ENCODE measurements around the gene FOXL3.
"Not testable (repeated sequence)": the region's sequence is repeated elsewhere in the genome, so short reads cannot be mapped to it uniquely, and the experiment has no call there.

The FOXL3 gene

DNA sequence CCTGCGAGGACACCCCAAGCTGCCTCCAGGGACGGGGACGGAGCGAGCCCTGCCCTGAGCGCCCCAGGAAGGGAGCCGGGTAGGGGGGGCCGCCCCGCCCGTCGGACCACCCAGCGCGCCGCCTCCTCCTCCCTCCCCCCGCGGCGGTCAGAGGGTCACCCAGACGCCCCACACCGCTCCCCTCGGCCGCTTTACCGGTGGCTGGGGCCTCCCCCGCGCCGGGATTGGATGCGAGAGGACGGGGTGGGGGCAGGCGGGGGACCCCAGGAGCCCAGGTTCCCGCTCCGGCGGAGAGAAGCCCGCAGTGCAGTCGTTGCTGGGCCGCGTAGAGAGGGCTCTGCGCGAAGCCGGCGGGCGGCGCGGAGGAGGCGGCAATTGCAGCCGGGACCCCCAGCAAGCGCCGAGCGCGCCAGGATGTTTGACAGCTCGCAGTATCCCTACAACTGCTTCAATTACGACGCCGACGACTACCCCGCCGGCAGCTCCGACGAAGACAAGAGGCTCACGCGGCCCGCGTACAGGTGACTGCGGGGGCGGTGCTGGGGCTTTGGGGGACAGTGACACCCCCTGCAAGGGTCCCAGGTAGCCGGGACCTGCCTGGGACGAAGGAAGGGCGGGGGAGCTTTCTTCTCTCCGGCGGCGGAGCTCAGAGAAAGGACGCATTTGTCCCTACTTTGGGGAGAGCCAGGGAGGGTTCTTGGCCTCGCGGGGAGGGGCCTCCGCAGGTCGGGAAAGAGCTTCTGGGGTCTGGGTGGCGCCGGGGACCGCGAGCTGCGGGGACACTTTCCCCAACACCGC, at the start of gene FOXL3:
Gene FOXL3, plus strand, starts transcription at position 415 of the 798 bp plus-strand sequence. Its CDS starts 0 bp downstream, at position 415.
- no peak for DNase-seq (ENCODE audit: low read depth in 2 of 2)

DNA sequence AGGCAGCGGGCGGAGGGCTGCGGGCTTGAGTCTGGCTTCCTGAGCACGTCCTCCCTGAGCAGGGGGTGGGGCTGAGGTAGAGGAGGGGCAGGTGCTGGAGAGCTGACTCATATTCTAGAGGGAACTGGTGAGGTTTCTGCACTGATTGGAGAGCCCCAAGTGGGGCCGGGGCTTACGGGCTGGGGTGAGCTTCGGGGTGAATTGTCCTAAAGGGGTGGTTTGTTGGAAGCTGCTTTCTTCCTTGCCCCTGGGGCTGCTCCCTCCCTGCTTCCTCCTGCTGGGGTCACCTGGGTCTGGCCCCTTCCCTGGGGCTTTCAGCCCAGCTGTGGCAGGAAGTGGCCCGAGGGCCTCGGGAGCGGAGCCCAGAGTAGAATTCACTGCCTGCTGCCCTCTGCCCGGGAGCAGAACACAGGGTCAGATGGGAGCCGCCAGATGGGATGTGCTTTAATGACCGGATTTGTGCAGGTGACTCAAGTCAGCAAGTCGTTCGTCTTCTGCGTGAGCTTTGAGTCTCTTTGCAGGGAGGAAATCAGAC, 49.0 kb upstream of the FOXL3 start:
- no peak for DNase-seq (ENCODE audit: low read depth in 2 of 2)

DNA sequence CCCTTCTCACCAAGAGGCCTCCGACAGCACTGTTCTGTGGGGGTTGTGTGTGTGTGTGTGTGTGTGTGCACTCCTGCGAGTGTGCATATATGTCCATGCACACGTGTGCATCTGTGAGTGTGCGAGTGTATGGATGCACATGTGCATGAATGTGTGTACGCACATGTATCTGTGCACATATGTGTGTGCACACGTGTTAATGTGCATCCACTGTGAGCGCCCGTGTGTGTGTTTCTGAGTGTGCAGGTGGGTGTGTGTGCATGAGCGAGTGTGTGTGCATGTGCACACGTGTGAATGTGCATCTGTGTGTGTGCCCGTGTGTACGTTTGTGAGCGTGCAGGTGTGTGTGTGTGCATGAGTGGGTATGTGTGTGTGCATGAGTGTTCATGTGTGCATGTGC, 48.5 kb upstream of the FOXL3 start:
- DNase-seq (ENCODE audit: low read depth in 2 of 2) = no peak

DNA sequence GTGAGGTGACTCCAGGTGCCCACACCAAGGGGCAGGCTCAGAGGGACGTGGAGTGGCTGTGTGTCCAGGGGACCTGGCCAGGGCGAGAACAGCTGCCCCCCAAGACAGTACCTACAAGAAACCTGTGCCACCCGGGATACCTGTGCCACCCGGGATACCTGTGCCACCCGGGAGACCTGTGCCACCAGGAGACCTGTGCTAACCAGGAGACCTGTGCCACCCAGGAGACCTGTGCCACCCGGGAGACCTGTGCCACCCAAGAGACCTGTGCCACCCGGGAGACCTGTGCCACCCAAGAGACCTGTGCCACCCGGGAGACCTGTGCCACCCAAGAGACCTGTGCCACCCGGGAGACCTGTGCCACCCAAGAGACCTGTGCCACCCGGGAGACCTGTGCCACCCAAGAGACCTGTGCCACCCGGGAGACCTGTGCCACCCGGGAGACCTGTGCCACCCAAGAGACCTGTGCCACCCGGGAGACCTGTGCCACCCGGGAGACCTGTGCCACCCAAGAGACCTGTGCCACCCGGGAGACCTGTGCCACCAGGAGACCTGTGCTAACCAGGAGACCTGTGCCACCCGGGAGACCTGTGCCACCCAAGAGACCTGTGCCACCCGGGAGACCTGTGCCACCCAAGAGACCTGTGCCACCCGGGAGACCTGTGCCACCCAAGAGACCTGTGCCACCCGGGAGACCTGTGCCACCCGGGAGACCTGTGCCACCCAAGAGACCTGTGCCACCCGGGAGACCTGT, 47.0 kb upstream of the FOXL3 start:
- DNase-seq (ENCODE audit: low read depth in 2 of 2) = not testable (repeated sequence)

DNA sequence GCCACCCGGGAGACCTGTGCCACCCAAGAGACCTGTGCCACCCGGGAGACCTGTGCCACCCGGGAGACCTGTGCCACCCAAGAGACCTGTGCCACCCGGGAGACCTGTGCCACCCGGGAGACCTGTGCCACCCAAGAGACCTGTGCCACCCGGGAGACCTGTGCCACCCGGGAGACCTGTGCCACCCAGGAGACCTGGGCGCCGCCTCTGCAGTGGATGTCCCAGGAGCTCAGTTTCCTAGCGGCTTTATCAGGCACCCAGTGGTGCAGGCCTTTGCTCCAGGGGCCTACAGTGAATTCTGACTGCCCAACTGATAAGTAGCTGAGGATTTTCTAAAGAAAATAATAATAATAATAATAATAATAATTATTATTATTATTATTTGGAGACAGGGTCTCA, 46.4 kb upstream of the FOXL3 start:
- not testable (repeated sequence) for DNase-seq (ENCODE audit: low read depth in 2 of 2)

DNA sequence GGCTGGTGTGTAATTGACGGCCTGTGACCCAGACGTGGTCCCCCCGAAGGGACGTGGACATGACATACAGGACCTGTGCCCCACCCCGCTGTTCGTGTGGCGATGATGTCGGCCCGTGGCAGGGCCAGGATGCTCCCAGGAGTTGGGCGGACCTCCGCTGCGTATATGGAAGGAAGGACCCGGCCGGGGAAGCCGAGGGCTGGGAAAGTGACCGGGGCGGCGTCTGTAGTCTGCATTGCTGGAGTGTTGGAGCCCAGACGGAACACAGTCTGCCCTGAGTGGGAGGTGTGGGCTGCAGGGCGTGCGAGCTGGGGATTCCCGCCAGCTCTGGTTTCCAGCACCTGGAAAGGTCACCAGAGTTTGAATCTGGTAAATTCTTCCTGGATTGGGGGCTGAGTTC, 45.0 kb upstream of the FOXL3 start:
- no peak for DNase-seq (ENCODE audit: low read depth in 2 of 2)

DNA sequence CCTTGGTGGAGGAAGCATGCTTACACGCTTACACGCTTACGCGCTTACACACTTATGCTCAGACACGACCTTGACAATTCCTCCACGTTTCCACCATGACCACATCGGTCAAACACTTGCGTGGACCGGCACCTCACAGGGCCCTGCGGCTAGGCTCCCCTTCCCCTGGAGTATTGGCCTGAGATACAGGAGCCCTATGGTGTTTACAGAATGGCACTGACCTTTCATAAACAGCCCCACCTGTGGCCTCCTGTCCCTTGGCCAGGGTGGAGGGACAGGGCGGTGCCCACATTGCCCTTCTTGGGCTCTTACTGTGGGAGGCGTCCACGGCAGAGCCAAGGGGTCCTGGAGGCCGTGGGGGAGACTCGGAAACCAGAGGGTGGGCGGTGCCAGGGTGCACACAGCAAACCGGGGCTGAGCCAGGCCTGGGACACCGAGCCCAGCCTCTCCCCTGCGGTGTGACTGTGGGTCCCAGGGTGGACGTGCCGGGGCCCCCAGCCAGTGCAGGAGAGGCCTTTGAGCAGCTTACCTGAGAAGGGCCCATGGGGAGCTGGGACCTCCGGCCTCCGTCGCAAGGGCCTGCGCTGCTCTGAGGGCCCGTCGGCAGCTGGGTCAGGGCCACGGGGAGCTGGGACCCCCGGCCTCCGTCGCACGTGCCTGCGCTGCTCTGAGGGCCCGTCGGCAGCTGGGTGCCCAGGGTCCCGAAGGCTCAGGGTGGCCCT, 44.2 kb upstream of the FOXL3 start:
- no peak for DNase-seq (ENCODE audit: low read depth in 2 of 2)

DNA sequence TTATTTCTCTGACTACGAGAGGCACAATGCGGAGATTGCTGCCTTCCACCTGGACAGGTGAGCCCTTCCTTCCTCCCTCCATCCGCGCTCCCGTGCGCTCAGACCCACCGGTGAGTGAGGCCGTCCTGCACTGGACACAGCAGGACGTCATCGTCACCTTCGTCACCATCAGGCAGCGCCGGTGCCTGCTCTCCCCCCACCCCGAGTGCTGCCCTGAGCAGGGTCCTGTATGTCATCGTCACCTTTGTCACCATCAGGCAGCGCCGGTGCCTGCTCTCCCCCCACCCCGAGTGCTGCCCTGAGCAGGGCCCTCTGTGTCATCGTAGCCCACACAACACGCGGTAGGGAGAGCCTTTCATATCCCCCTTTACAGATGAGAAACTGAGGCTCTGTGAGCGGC, 43.5 kb upstream of the FOXL3 start:
- DNase-seq (ENCODE audit: low read depth in 2 of 2) = no peak

DNA sequence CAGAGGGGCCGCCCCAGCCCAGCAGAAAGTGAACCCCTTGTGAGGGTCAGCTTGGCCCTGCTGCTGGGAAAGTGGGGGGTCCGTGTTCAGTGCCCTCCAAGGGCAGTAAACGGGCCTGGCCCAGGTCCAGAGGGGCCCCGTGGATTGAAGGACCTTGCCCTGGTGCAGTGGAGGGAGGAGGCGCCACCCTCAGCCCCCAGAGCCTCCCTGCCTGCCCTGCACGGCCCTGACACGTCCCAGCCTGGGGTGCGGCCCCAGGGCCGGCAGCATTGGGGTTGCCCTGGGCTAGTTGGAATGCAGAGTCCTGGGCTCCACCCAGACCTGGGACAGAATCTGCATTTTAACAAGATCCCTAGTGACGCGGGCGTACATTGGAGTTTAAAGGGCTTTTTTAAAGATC, 42.8 kb upstream of the FOXL3 start:
- DNase-seq (ENCODE audit: low read depth in 2 of 2) = no peak

DNA sequence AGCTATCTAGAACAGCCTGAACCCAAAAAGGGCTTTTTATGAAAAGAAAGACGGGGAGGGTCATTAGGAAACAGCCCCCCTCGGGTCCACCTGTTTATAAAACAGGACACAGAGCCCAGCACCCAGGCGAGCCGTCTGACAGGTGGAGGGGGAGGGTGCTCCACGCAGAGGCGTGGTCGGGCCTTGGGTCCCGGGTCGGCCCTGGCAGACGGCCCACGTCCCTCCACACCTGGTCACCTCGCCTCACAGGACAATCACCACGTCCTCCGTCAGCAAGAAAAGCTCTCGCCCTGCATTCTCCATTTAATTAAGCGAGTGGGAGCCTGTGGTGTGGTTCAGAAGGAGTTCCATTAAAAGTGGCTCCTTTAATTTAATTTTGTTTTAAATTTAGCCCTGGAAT, 42.3 kb upstream of the FOXL3 start:
- no peak for DNase-seq (ENCODE audit: low read depth in 2 of 2)

DNA sequence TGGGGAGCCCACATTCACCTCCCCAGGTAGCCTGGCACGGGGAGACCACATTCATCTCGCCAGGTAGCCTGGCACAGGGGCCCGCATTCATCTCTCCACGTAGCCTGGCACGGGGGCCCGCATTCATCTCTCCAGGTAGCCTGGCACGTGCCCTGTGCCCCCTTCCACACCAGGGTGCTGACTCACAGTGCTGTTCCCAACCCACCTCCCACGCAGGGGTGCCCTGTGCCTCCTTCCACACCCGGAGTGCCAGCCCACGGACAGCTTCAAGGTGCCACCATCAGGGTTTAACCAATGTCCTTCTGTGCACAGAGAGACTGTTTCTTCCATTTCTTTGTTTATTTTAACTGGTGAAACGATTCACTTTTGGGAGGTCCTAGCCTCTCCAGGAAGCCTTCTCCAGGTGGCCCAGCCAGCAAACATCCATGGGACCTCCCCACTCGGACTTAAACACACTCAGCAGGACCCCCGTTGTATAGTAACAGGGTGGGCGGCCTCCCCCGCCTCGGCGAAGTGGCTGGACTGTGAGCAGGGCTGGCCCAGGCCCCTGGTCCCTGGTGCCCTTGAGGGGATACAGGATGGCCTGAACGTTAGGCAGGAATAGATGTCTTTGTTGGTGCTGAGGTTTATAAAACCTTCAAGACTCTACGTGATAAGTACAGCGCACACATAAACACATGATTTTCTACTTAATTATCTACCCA, 41.1 kb upstream of the FOXL3 start:
- no peak for DNase-seq (ENCODE audit: low read depth in 2 of 2)

DNA sequence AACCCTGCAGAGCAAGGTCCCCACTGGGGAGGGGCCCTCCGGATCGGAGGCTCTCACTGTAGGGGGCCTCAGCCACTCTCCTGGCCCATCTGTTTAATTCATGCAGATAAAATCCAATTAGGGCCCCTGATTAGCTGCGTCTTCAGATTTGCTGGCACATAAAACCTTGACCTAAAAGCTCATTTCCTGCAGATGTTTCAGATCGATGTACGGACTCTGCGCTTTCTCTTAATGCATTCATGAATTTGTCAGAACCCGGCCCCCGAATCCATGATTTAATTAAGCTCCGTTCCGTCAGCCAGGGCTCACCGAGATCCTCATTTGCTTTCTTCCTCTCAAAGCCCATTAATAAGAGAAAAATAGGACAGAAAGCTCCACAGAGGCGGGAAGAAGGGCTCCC, 40.0 kb upstream of the FOXL3 start:
- no peak for DNase-seq (ENCODE audit: low read depth in 2 of 2)

DNA sequence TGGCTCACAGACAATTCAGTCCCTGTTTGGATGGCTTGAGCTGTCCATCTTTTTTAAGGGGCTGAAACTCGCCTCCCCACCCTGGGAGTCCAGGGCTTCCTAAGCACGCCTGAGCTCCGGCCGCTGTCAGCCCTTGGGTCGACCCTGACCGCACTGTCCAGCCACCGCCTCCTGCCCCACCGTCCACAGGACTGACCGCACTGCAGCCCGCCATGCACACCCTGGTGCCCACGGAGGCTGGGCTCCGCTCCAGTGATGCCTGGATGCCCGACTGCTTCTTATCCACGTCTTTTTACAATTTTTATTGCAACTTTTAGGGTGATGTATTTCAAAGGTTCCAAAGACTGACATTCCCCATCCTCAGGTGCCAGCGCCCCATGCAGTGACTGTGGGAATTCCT, 39.4 kb upstream of the FOXL3 start:
- DNase-seq (ENCODE audit: low read depth in 2 of 2) = no peak

DNA sequence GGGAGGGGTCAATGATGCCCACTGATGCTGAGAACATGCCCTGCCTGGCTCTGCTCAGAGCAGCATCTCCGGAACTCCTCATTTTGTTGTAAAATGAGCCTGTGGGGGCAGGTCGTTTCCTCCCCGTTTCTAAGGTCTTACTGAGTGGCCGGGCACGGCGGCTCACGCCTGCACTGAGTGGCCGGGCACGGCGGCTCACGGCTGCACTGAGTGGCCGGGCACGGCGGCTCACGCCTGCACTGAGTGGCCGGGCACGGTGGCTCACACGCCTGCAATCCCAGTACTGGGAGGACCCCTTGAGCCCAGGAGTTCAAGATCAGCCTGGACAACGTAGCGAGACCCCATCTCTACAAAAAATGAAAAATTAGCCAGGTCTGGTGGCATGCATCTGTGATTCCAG, 39.0 kb upstream of the FOXL3 start:
- no peak for DNase-seq (ENCODE audit: low read depth in 2 of 2)

DNA sequence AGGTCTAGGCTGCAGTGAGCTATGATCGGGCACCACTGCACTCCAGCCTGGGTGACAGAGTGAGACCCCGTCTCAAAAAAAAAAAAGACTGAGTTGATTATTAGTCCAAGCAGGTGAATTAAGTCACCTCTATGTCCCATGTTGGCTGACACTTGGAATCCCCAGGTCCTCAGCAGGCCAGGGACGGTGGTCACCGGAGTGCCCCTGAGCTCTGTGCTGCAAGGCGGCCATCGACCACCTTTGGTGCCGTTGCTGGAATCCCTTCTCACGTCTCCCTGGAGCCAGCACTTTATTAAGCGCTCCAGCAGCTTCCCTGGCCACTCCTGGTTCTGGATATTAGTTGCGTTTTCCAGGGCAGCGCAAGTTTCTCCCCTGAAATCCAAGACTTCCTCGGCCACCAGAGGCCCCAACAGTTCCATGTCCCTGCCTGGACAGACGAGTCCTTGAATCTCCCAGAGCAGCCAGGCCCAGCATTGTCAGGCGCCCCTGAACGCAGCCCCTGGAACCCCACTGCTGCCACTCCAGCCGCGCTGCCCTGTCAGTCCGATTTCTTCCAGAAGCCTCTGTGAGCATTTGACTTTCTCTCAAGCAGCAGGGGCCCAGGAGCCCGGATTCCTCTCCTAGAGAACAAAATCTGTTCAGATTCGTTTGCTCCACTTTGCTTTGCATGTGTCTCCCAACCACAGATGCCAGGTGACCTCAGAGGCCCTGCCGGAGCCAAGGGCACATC, 38.4 kb upstream of the FOXL3 start:
- DNase-seq (ENCODE audit: low read depth in 2 of 2) = no peak

DNA sequence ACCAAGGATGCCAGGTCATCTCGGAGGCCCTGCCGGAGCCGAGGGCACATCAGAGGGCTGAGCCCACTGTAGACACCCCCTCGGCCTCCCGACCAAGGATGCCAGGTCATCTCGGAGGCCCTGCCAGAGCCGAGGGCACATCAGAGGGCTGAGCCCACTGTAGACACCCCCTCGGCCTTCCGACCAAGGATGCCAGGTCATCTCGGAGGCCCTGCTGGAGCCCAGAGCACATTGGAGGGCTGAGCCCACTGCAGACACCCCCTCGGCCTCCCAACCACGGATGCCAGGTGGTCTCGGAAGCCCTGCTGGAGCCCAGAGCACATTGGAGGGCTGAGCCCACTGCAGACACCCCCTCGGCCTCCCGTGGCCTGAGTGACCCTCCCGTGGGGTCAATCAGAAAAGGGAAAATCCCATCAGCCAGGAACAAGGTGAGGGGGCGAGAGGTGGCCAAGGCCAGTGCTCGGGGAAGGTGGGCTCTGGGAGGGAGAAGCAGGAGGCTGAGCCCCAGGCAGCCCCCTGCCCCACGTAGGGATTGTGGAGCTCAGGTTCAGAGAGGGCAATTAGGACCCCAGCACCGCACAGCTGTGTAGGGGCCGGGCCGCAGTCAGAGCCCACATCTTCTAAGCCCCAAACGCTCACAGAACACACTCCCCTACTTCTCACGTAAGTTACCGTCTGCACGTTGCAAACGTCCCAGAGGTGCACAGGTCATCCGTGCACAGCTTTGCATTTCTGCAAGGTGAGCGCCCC, 37.6 kb upstream of the FOXL3 start:
- DNase-seq (ENCODE audit: low read depth in 2 of 2) = no peak

DNA sequence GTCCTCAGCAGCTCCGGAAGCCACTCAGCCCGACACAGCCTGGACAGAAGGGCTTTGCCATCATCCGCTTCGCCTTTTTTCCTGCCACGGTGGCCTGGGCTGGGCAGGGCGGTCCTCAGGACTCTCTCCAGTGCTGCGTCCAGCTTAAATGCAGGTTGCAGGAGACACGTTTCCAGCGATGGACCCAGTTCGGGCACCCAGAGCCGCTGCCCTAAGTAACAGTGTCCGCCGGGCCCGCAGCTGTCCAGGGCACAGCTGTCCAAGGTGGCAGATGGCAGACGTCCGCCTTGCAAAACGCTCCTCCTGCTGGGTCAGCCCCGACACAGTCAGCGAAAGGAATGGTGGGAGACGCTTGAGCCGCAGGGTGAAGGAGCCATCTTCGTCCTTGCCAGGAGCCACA, 37.0 kb upstream of the FOXL3 start:
- no peak for DNase-seq (ENCODE audit: low read depth in 2 of 2)

DNA sequence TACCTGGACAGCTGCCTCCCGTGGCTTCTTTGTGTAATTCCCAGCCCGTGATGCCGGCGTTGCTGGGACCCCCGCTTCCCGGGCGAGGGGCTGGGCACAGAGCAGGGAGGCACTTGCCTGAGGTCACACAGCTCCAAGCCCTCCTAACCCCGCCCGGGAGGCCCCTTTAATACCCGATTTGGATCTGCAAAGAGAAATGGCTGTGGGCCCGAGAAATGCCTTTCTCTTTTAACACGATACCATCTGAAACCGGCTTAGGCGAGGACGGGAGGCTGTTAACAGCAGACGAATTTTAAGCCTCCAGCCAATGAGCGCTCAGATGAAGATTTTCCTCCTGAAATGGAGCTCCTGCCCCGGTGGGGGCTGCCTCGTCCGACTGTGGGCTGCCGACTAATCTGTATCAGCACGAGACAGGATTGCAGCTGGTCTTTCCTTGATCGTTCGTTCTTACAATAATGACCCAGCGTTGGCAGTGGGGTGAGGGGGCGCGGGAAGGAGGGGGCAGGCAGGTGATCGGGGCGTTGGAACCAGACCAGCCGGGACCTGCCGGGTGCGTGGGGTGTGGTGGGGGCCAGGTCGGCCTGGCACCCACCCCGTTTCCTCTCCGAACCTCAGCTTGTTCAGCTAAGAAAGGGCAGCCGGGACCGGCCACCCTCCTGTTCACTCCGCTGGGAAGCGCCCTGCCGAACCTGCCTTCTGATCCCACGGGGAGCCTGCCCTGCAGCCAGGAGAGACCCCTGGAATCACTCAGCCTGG, 36.2 kb upstream of the FOXL3 start:
- DNase-seq (ENCODE audit: low read depth in 2 of 2) = no peak

DNA sequence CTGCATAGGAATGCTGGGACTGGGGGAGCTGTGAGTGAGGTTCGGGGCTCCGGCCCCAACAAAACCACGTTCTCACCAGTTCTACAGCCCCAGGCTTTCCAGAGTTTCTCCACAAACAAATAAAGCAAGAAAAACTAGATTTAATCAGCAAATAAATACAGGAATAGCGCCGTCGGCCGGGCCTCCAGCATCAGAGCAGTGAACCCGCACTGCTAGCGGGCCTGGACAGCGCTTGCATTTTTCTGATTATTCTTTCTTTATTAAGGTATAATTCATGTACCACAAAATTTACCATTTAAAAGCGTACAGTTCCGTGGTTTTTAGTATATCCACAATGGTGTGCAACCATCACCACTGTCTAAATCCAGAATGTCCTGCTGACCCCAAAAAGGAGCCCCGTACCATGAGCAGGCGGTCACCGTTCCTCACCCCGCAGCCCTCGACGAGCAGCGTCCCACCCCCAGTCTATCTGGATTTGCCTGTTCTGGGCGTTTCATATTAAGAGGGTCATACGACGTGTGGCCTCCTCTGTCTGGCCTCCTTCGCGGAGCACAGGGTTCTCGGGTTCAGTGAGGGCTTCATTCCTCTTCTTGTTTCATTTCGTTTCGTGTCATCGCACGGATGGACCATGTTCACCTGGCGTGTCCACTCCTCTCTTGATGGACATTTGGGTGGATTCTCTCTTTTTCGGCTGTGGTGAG, 35.5 kb upstream of the FOXL3 start:
- no peak for DNase-seq (ENCODE audit: low read depth in 2 of 2)

Data from stimulated activated CD8-positive, alpha-beta memory T cell treated with anti-CD3 and anti-CD28 coated beads, Interleukin-2, amount 100 ng/mL, for 48 hours (primary cell).